ENCODE measurements around the gene FXN. TPM values are rescaled to one million over a fixed set of nuclear protein-coding genes. Genes with fewer than 3 reads are reported as not detected.

Gene FXN
- total and polyA plus RNA-seq, 3 experiments from 2014 or later = 30.0 to 56.1 (median 31.1) TPM

DNA sequence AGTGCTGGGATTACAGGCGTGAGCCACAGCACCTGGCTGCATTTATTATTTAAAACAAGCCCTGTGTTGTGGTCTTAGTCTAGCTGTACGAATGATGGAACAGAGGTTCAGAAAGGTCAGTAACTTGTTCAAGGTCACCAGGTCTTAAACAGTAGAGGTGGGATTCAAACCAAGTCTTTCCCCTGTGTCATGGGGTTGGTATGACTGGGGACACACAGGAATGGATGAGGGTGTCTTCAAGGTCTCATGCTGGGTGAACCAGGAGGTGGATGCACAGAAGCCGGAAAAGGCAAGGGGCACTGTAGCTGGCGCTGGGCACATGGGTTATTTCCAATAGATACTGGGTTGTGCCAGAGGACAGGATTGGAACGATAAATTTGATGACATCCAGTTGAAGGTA, 106.3 kb downstream of the FXN start:
- Mint-ChIP-seq H3K36me3 (peaks cover 0 to 3% (median 0%) of the 10 kb centered on the region in 3 donors), H3K9me3 (no peaks in the 10 kb centered on the region), H3K27me3 (peaks cover 0 to 2% of the 10 kb centered on the region in 2 donors), H3K4me1 (no peaks in the 10 kb centered on the region), H3K4me3 (no peak overlapping the region), H3K27ac (no peak overlapping the region)
- Histone ChIP-seq H3K27ac (ENCODE audit: low read depth, low read length) (no peak overlapping the region), H3K9me3 (ENCODE audit: low read length) (no peaks in the 10 kb centered on the region), H3K4me3 (ENCODE audit: low read length) (no peak overlapping the region), H3K27me3 (ENCODE audit: insufficient read depth, low read length, poor library complexity, severe bottlenecking) (no peaks in the 10 kb centered on the region), H3K4me1 (ENCODE audit: insufficient read depth, low read length) (no peaks in the 10 kb centered on the region), H3K36me3 (ENCODE audit: insufficient read depth, low read length) (no peaks in the 10 kb centered on the region)
- CTCF ChIA-PET = no interaction called here
- no peak for DNase-seq
- POLR2A ChIA-PET = no interaction called here

DNA sequence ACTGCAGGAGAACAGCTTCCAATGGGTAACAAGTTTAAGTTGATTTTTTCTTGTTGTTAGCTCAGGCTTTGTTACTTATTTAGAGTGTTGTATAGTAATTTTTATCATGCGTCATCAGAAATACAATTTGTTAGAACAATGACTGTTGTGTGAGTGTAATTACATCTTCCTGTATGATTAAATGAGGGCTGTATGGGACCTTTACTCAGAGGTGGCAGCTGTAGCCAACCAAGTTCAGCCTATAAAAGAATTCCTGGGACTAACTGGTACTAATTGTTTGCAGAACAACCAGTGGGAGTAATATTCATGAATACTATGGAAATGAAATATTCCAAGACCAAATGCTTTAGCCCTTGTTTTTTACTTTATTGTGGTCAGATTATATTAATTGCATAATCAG, 107.7 kb downstream of the FXN start:
- Mint-ChIP-seq H3K4me1 (no peaks in the 10 kb centered on the region), H3K36me3 (peaks cover 0 to 3% (median 0%) of the 10 kb centered on the region in 3 donors), H3K27me3 (peaks cover 2 to 3% of the 10 kb centered on the region in 2 donors), H3K27ac (no peak overlapping the region), H3K4me3 (no peak overlapping the region), H3K9me3 (no peaks in the 10 kb centered on the region)
- Histone ChIP-seq H3K36me3 (ENCODE audit: insufficient read depth, low read length) (no peaks in the 10 kb centered on the region), H3K9me3 (ENCODE audit: low read length) (no peaks in the 10 kb centered on the region), H3K4me1 (ENCODE audit: insufficient read depth, low read length) (no peaks in the 10 kb centered on the region), H3K27ac (ENCODE audit: low read depth, low read length) (no peak overlapping the region), H3K4me3 (ENCODE audit: low read length) (no peak overlapping the region), H3K27me3 (ENCODE audit: insufficient read depth, low read length, poor library complexity, severe bottlenecking) (no peaks in the 10 kb centered on the region)
- DNase-seq = no peak
- ChIA-PET POLR2A (no interaction called here), CTCF (no interaction called here)

DNA sequence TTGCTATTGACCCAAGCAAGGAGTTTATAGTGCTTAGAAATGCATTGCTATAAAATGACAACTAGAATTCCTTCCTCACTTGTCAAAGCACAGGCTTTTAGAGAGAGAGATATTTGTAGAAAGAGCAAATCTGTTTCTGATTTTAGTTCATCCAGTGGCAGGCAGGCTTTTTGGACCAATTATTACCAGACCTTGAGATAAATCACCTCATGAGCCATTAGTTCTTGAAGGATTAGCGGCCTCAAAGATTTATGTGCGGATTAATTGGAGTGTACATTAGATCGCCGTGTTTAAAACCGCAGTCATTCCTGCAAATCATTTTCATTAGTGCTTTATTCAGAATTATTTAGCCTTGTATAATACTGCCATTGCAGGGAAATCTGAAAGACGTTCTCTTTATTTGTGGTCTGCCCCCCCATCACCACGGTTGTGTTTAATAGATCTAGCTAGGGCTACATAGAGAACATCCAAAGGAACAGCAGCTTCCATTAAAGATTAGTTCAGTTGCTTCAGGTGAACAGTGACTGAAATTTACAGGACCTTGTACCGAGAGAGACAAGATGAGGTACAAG, 109.7 kb downstream of the FXN start:
- Mint-ChIP-seq H3K27ac (no peak overlapping the region), H3K9me3 (no peaks in the 10 kb centered on the region), H3K36me3 (peaks cover 0 to 1% (median 0%) of the 10 kb centered on the region in 3 donors), H3K4me3 (no peak overlapping the region), H3K27me3 (peaks cover 2 to 3% of the 10 kb centered on the region in 2 donors), H3K4me1 (no peaks in the 10 kb centered on the region)
- H3K4me3 ChIP-seq (ENCODE audit: low read length) = no peak overlapping the region
- no peak overlapping the region for H3K27ac ChIP-seq (ENCODE audit: low read depth, low read length)
- no peaks in the 10 kb centered on the region for H3K36me3 ChIP-seq (ENCODE audit: insufficient read depth, low read length)
- no peak for DNase-seq
- no peaks in the 10 kb centered on the region for H3K27me3 ChIP-seq (ENCODE audit: insufficient read depth, low read length, poor library complexity, severe bottlenecking)
- H3K9me3 ChIP-seq (ENCODE audit: low read length) = no peaks in the 10 kb centered on the region
- POLR2A ChIA-PET = no interaction called here
- H3K4me1 ChIP-seq (ENCODE audit: insufficient read depth, low read length) = no peaks in the 10 kb centered on the region
- CTCF ChIA-PET = no interaction called here

DNA sequence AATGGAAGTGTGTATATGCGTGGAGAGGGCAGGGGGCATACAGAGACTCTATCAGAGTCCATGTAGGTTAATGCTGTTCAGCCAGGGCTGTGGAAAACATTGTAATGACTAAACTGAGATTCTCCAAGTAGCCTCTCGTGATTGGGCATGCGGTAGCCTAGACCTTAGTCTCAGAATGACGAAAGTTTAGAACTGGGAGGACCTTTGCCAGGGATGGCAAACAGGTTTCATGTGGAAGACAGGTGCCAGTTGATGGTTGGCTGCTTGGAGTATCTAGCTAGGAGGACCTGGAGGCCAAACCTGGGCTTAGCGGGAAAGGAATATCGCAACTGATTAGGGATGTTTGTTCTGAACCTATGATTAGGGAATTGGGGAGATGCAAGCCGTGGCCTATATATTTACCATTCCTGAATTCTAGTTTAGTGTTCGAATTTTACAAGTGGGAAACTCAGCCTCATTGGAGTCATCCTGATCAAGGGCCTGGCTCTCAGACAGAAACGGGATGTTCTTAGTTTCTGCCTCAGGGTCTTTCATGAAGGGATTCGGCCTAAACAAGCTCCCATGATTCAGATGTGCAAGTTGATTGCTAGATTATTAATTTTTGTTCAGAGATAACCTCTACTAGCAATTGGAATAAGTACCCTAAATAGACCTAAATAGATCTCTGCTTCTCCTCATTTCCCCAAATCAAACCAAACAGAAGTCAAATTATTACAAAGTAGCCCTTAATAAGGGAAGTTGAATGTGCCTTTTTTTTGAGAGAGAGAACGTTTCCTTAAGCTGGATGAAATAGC, 111.7 kb downstream of the FXN start:
- H3K9me3 ChIP-seq (ENCODE audit: low read length) = no peaks in the 10 kb centered on the region
- no peaks in the 10 kb centered on the region for H3K27me3 ChIP-seq (ENCODE audit: insufficient read depth, low read length, poor library complexity, severe bottlenecking)
- Mint-ChIP-seq H3K4me3 (no peak overlapping the region), H3K36me3 (peaks cover 0 to 1% (median 0%) of the 10 kb centered on the region in 3 donors), H3K9me3 (no peaks in the 10 kb centered on the region), H3K27ac (no peak overlapping the region), H3K27me3 (peaks cover 2 to 3% of the 10 kb centered on the region in 2 donors), H3K4me1 (no peaks in the 10 kb centered on the region)
- no peak overlapping the region for H3K27ac ChIP-seq (ENCODE audit: low read depth, low read length)
- no peak for DNase-seq
- POLR2A ChIA-PET = no interaction called here
- no peak overlapping the region for H3K4me3 ChIP-seq (ENCODE audit: low read length)
- CTCF ChIA-PET = no interaction called here
- no peaks in the 10 kb centered on the region for H3K36me3 ChIP-seq (ENCODE audit: insufficient read depth, low read length)
- H3K4me1 ChIP-seq (ENCODE audit: insufficient read depth, low read length) = no peaks in the 10 kb centered on the region

DNA sequence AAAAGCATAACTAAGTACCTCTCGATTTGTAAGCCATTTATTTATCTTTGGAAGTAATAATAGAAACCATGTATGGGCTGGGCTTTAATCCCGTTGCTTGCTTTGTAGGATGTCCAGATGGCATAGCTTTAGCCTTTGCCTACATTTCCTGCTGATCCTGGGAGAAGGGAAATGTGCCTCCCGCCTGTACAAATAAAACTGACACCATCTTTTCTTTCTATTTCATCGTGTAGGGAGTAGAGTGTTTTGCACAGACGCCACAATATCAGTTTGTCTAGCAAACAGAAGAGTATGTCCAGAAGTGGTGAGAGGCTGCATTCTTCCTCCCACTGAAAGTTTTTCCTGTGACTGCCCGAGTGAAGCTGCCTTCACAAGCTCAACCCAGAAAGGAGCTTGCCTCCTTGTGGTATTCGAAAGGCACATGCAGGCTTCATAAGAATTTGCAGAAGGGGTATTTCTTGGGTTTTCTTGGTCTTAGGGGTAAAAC, 113.8 kb downstream of the FXN start:
- H3K27me3 Mint-ChIP-seq = peaks cover 2 to 3% of the 10 kb centered on the region in 2 donors
- Histone ChIP-seq H3K9me3 (ENCODE audit: low read length) (no peaks in the 10 kb centered on the region), H3K27me3 (ENCODE audit: insufficient read depth, low read length, poor library complexity, severe bottlenecking) (no peaks in the 10 kb centered on the region), H3K4me1 (ENCODE audit: insufficient read depth, low read length) (no peaks in the 10 kb centered on the region), H3K27ac (ENCODE audit: low read depth, low read length) (no peak overlapping the region), H3K4me3 (ENCODE audit: low read length) (no peak overlapping the region), H3K36me3 (ENCODE audit: insufficient read depth, low read length) (no peaks in the 10 kb centered on the region)
- CTCF ChIA-PET = interaction anchor here (0.8 kb wide), 1 partner anchor 44 kb away, joined by 3 read pairs; no protein-coding TSS in a partner anchor
- no peak overlapping the region for H3K27ac Mint-ChIP-seq
- POLR2A ChIA-PET = no interaction called here
- no peak overlapping the region for H3K4me3 Mint-ChIP-seq
- H3K9me3 Mint-ChIP-seq = no peaks in the 10 kb centered on the region
- DNase-seq = no peak
- no peaks in the 10 kb centered on the region for H3K4me1 Mint-ChIP-seq
- peaks cover 0 to 3% (median 0%) of the 10 kb centered on the region in 3 donors for H3K36me3 Mint-ChIP-seq

Other genes with a start within 250 kb of the FXN start
- gene PRKACG, start 21.6 kb upstream of the FXN start, total RNA-seq = not detected
- not detected for gene PRKACG, start 21.6 kb upstream of the FXN start, polyA plus RNA-seq
- gene TJP2, start 138.5 kb downstream of the FXN start, total RNA-seq = 10 to 100 TPM; 19.7 to 20.8 TPM
- 2.1 TPM for gene TJP2, start 138.5 kb downstream of the FXN start, polyA plus RNA-seq

All from CD8-positive, alpha-beta memory T cell (primary cell).